GM19468 (cell line): Measurements from ENCODE around the gene BCKDHB.

Experiments used
- ATAC-seq: cut with Tn5 transposase; IDR thresholded peaks from one replicate; pipeline ENCODE4 v1.9.1; 2021; ENCODE audit warnings: mild to moderate bottlenecking, moderate library complexity, moderate number of reproducible peaks; ENCODE audit not compliant: unreplicated experiment; ENCODE audit errors: extremely low read depth

BCKDHB gene

GRCh38 chr6:80316686-80317231 is 210.3 kb downstream of the BCKDHB start:
- ATAC-seq = no peak

- no peak for ATAC-seq
Measured at GRCh38 chr6:80319196-80319595, 212.7 kb downstream of the BCKDHB start.

GRCh38 chr6:80321011-80321410 is 214.5 kb downstream of the BCKDHB start:
- no peak for ATAC-seq

GRCh38 chr6:80325742-80326141 is 219.3 kb downstream of the BCKDHB start:
- no peak for ATAC-seq

GRCh38 chr6:80328652-80329051 is 222.2 kb downstream of the BCKDHB start:
- ATAC-seq = no peak

- ATAC-seq = no peak
Measured at GRCh38 chr6:80329496-80329895, 223.0 kb downstream of the BCKDHB start.

- ATAC-seq = no peak
Measured at GRCh38 chr6:80330961-80331360, 224.5 kb downstream of the BCKDHB start.

GRCh38 chr6:80331522-80331921 is 225.1 kb downstream of the BCKDHB start:
- no peak for ATAC-seq

GRCh38 chr6:80331974-80332373 is 225.5 kb downstream of the BCKDHB start:
- no peak for ATAC-seq

GRCh38 chr6:80333342-80333741 is 226.9 kb downstream of the BCKDHB start:
- no peak for ATAC-seq

GRCh38 chr6:80335121-80335531 is 228.7 kb downstream of the BCKDHB start:
- no peak for ATAC-seq

GRCh38 chr6:80336911-80337310 is 230.4 kb downstream of the BCKDHB start:
- ATAC-seq = no peak

- peak; percentile 81 for ATAC-seq
Measured at GRCh38 chr6:80338201-80338836, 231.8 kb downstream of the BCKDHB start.

- no peak for ATAC-seq
Measured at GRCh38 chr6:80339421-80339820, 232.9 kb downstream of the BCKDHB start.

- ATAC-seq = no peak
Measured at GRCh38 chr6:80340280-80340679, 233.8 kb downstream of the BCKDHB start.

GRCh38 chr6:80340686-80341085 is 234.2 kb downstream of the BCKDHB start:
- ATAC-seq = no peak

GRCh38 chr6:80341330-80341729 is 234.9 kb downstream of the BCKDHB start:
- ATAC-seq = no peak

GRCh38 chr6:80343511-80343910 is 237.0 kb downstream of the BCKDHB start:
- no peak for ATAC-seq

GRCh38 chr6:80347101-80347500 is 240.6 kb downstream of the BCKDHB start:
- no peak for ATAC-seq

- ATAC-seq = no peak
Measured at GRCh38 chr6:80348263-80348662, 241.8 kb downstream of the BCKDHB start.

GRCh38 chr6:80356000-80356399 is 249.5 kb downstream of the BCKDHB start:
- ATAC-seq = no peak

- ATAC-seq = no peak
Measured at GRCh38 chr6:80356545-80356944, 250.1 kb downstream of the BCKDHB start.
